Thyroid gland (tissue), 4 donors: ENCODE data around the gene STARD6.

Experiments used
- CTCF ChIP-seq, 6 experiments: fragments of 200-600 bp in 3 of 6; fragments of 450-650 bp in 3 of 6; sonication (generic) in 3 of 6; IDR thresholded peaks; one replicate each; pipeline ENCODE4 v1.5.1; 2016 to 2019; ENCODE audit warnings: antibody characterized with exemption in 6 of 6, mild to moderate bottlenecking in 2 of 6, inconsistent platforms in 1 of 6, moderate library complexity in 1 of 6
- POLR2A ChIP-seq, 2 donors: fragments of 450-650 bp; IDR thresholded peaks; one replicate each; pipeline ENCODE4 v1.6.1; 2017; ENCODE audit warnings: antibody characterized with exemption in 2 of 2, mild to moderate bottlenecking in 2 of 2, moderate library complexity in 1 of 2

- TF ChIP-seq CTCF (IDR thresholded peaks at IDR 0.05), result no peak
- no peak for TF ChIP-seq POLR2A (IDR thresholded peaks at IDR 0.05)
Measured at GRCh38 chr18:54382076-54382475, 24.4 kb upstream of the STARD6 start.
